Prostate gland (tissue), 2 donors: Measurements from ENCODE around the gene P4HA3. TPM values are rescaled to one million over a fixed set of nuclear protein-coding genes. Genes with fewer than 3 reads are reported as not detected.

Source experiments
- DNase-seq: peaks from one replicate; pipeline ENCODE4 v3.0.0-alpha.2; 2019; ENCODE audit warnings: low spot score
- H3K27ac ChIP-seq, 2 donors: fragments of 200-600 bp; sonication (generic); 2 replicates each; pipeline ENCODE4 v1.5.1; 2017 to 2019
- H3K27me3 ChIP-seq: fragments of 200-600 bp; sonication (generic); replicated peaks from 2 replicates; pipeline ENCODE4 v1.5.1; 2019; ENCODE audit not compliant: insufficient read depth
- H3K36me3 ChIP-seq, 2 donors: fragments of 200-600 bp; sonication (generic); 1 replicate in 1 of 2; 2 replicates in 1 of 2; pipeline versions ENCODE4 v1.5.1 to v1.8.1; 2017 to 2019
- H3K4me1 ChIP-seq: fragments of 200-600 bp; sonication (generic); replicated peaks from 2 replicates; pipeline ENCODE4 v1.5.1; 2019
- H3K4me3 ChIP-seq, 2 donors: fragments of 200-600 bp; sonication (generic); 2 replicates each; pipeline ENCODE4 v1.5.1; 2017 to 2019
- H3K9me3 ChIP-seq: fragments of 200-600 bp; sonication (generic); 2 replicates; pipeline ENCODE4 v1.5.1; 2017
- POLR2A ChIP-seq: fragments of 450-650 bp; IDR thresholded peaks from one replicate; pipeline ENCODE4 v1.6.1; 2016; ENCODE audit warnings: antibody characterized with exemption, mild to moderate bottlenecking
- POLR2AphosphoS5 ChIP-seq: sonication (generic); formaldehyde crosslinking; IDR thresholded peaks from one replicate; pipeline ENCODE4 v1.6.1; 2017; ENCODE audit warnings: antibody characterized with exemption
- WGBS: methylation state at CpG from one replicate; pipeline ENCODE4 v1.1.5; 2018; 5-methylcytosine and 5-hydroxymethylcytosine counted together
- intact Hi-C: fragments of 100-400 bp; cut with DNase I; formaldehyde crosslinking; loops from one replicate; pipeline ENCODE4 v1.14.2; 2022
- total RNA-seq, 2 donors: library from RNA; depleted of rRNA; stranded (reverse); fragments of >200 nt; gene quantifications; one replicate each; pipeline ENCODE4 v1.1.0, GENCODE V29; 2016
- TF ChIP-seq, protein P1 (sequence below), 4 experiments: fragments of 200-600 bp in 2 of 4; fragments of 450-650 bp in 2 of 4; sonication (generic) in 2 of 4; IDR thresholded peaks; 1 replicate in 3 of 4; 2 replicates in 1 of 4; pipeline ENCODE4 v1.5.1; 2016 to 2019; ENCODE audit warnings: antibody characterized with exemption in 4 of 4, mild to moderate bottlenecking in 2 of 4, moderate library complexity in 2 of 4

The P4HA3 gene
- total RNA-seq, 2 donors from 2014 or later = 0.80 to 1.9 TPM

DNA sequence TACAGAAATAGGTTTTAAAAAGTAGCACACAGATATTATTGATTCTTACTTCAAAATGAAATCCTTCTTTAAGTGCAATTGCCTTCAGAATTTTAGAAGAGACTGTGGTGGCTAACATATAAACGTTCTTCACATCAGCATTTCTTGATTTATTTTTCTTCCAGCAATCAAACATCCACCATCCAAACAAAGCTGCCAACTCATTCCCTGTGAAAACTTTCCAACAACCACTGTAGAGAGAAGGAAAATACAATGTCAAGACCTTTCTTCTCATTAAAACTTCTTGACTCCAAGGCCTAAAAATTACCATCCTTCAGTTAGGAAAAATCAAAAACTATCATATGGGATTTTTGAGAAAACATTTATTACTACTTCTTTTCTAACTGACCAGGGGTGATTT is 34.0 kb upstream of the P4HA3 start:
- H3K9me3 ChIP-seq = no peaks in the 10 kb centered on the region
- H3K4me1 ChIP-seq = no peaks in the 10 kb centered on the region
- DNase-seq = no peak
- H3K4me3 ChIP-seq = no peak overlapping the region
- intact Hi-C loops = no loop called here
- H3K36me3 ChIP-seq = no peaks in the 10 kb centered on the region
- TF ChIP-seq POLR2AphosphoS5 (no peak), POLR2A (no peak)
- TF ChIP-seq, protein P1, sequence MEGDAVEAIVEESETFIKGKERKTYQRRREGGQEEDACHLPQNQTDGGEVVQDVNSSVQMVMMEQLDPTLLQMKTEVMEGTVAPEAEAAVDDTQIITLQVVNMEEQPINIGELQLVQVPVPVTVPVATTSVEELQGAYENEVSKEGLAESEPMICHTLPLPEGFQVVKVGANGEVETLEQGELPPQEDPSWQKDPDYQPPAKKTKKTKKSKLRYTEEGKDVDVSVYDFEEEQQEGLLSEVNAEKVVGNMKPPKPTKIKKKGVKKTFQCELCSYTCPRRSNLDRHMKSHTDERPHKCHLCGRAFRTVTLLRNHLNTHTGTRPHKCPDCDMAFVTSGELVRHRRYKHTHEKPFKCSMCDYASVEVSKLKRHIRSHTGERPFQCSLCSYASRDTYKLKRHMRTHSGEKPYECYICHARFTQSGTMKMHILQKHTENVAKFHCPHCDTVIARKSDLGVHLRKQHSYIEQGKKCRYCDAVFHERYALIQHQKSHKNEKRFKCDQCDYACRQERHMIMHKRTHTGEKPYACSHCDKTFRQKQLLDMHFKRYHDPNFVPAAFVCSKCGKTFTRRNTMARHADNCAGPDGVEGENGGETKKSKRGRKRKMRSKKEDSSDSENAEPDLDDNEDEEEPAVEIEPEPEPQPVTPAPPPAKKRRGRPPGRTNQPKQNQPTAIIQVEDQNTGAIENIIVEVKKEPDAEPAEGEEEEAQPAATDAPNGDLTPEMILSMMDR (IDR thresholded peaks at IDR 0.05) = no peak
- WGBS = 33% methylated on average over 1 of the region's 1 CpG
- H3K27me3 ChIP-seq = no peaks in the 10 kb centered on the region
- H3K27ac ChIP-seq = no peak overlapping the region

DNA sequence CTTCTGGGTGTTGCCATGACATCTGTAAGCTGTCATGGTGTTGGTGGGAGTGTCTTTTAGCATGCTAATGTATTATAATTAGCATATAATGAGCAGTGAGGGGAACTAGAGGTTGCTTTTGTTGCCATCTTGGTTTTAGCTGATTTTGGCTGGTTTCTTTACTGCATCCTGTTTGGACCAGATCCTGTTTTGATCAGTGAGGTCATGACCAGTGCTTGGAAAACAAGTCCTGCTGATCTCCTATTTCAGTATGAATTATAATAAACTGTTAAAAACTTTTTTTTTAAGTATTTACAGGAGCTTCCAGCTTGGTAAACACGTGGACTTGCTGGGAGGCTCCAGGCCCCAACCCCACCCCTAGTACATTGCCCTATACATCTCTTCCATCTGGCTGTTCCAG is 30.5 kb upstream of the P4HA3 start:
- TF ChIP-seq, protein P1 (IDR thresholded peaks at IDR 0.05) = no peak
- TF ChIP-seq POLR2A (no peak), POLR2AphosphoS5 (no peak)
- Histone ChIP-seq H3K27ac (no peak overlapping the region), H3K36me3 (no peaks in the 10 kb centered on the region), H3K9me3 (no peaks in the 10 kb centered on the region), H3K4me3 (no peak overlapping the region), H3K4me1 (no peaks in the 10 kb centered on the region), H3K27me3 (no peaks in the 10 kb centered on the region)
- intact Hi-C loops = no loop called here
- no peak for DNase-seq
- 52% methylated on average over 1 of the region's 1 CpG for WGBS

DNA sequence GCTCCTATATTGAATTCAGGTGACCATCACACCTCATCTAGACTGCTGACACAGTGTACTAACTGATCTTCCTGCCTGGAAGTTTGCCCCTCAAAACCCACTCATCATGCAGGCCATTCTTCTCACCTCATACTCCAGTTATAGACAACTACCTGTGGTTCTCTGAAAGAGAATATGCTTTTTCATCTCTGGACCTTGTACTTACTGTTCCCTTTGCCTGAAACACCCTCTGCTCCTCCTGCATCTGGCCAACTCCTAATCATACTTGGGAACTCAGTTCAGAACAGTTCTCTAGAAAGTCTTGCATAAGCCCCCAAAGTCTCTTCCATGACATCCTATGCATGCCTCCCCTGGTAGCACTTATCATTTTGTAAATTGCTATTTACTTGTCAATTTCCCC is 28.2 kb upstream of the P4HA3 start:
- Histone ChIP-seq H3K27ac (no peak overlapping the region), H3K4me3 (no peak overlapping the region), H3K4me1 (no peaks in the 10 kb centered on the region), H3K36me3 (no peaks in the 10 kb centered on the region), H3K9me3 (no peaks in the 10 kb centered on the region), H3K27me3 (no peaks in the 10 kb centered on the region)
- no peak for TF ChIP-seq POLR2A
- no peak for TF ChIP-seq POLR2AphosphoS5
- TF ChIP-seq, protein P1 (IDR thresholded peaks at IDR 0.05) = no peak
- intact Hi-C loops = no loop called here
- no peak for DNase-seq

DNA sequence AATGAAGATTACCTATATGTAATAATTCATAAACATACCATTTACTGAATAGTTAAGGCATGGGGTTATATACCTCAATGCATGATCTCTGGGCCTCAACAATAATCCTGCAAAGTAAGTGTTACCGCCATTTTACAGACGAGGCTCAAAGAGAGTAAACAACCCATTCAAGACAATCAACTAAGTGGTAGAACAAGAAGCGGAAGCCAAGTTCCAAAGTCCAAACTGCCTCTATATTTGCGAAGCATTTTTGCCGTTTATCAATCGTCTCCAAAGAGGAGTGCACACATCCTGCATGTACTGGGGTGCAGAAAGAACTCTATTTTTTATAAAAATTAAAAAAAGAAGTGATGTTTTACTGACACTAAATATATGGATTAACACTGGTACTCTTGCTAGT is 27.5 kb upstream of the P4HA3 start:
- DNase-seq = no peak
- intact Hi-C loops = no loop called here
- Histone ChIP-seq H3K27ac (no peak overlapping the region), H3K27me3 (no peaks in the 10 kb centered on the region), H3K4me3 (no peak overlapping the region), H3K4me1 (no peaks in the 10 kb centered on the region), H3K9me3 (no peaks in the 10 kb centered on the region), H3K36me3 (no peaks in the 10 kb centered on the region)
- WGBS = 67% methylated on average over 6 of the region's 6 CpGs
- TF ChIP-seq, protein P1 (IDR thresholded peaks at IDR 0.05) = no peak

DNA sequence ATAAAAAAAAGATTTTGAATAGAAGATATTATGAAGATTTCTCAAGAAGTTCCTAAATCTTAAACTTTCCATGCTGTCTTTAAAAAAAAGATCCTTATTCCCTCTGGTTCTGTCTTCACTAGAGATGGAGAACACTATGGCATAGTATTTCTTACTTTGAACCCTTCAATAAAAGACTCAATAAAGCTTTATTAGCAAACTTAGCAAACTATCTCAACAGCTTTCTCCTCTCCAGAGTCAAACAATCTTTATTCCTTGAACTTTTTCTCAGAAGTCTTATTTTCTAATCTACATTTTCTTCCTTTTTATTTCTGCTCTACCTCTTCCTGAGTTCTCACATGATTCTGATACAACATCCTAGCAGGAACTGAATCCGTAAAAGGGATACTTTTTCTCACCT is 21.8 kb upstream of the P4HA3 start:
- WGBS = 98% methylated on average over 1 of the region's 1 CpG
- intact Hi-C loops = no loop called here
- H3K4me1 ChIP-seq = no peaks in the 10 kb centered on the region

More for the DNA sequence above, 21.8 kb upstream of the P4HA3 start:
- Histone ChIP-seq H3K4me3 (no peak overlapping the region), H3K27me3 (no peaks in the 10 kb centered on the region), H3K27ac (no peak overlapping the region), H3K9me3 (no peaks in the 10 kb centered on the region), H3K36me3 (no peaks in the 10 kb centered on the region)
- no peak for DNase-seq
- TF ChIP-seq, protein P1 (IDR thresholded peaks at IDR 0.05) = no peak
- TF ChIP-seq POLR2AphosphoS5 (no peak), POLR2A (no peak)
